ENCODE data around the gene CBX1.

GRCh38 chr17:48025904-48026501 is 75.3 kb downstream of the CBX1 start:
- TF ChIP-seq EZH2 (IDR thresholded peaks at IDR 0.05; ENCODE audit: insufficient read depth, low read length): no peak
- no peak for TF ChIP-seq CTCF (IDR thresholded peaks at IDR 0.05; ENCODE audit: insufficient read depth, low read depth, low read length)
